ENCODE results near the gene YARS2. TPM values are rescaled to one million over a fixed set of nuclear protein-coding genes. Genes with fewer than 3 reads are reported as not detected.
A peak's percentile ranks its signal among the peaks of the same experiment; 100 is the strongest.

YARS2 gene
- total and polyA plus RNA-seq, 2 experiments from 2014 or later: 73.0 to 76.7 TPM

- no peak overlapping the region for H3K4me2 ChIP-seq
- H3K4me1 ChIP-seq (ENCODE audit: insufficient read depth): no peaks in the 10 kb centered on the region
- no peak overlapping the region for H3K4me3 ChIP-seq
- H3K36me3 ChIP-seq (ENCODE audit: insufficient read depth): peaks cover 4% of the 10 kb centered on the region; the same call in 1 of the 2 replicates
- no peaks in the 10 kb centered on the region for H3K9me2 ChIP-seq (ENCODE audit: insufficient read depth)
- H3F3A ChIP-seq (replicated peaks; ENCODE audit: low read depth): no peaks in the 10 kb centered on the region
- Mint-ChIP-seq H3K27me3 (ENCODE audit: insufficient read depth, low read depth, poor library complexity) (no peaks in the 10 kb centered on the region), H3K9me3 (no peaks in the 10 kb centered on the region), H3K4me1 (no peaks in the 10 kb centered on the region), H3K36me3 (ENCODE audit: low read depth) (peaks cover 7% of the 10 kb centered on the region), H3K4me3 (no peak overlapping the region), H3K27ac (no peak overlapping the region)
- TF ChIP-seq JUNB (IDR thresholded peaks at IDR 0.05; ENCODE audit: unreplicated experiment) (no peak), ZNF114 (CRISPR knock-in tag; IDR thresholded peaks at IDR 0.05) (no peak), ZNF462 (CRISPR knock-in tag; IDR thresholded peaks at IDR 0.05) (no peak), CTCF (conservative IDR thresholded peaks at IDR 0.05; ENCODE audit: low read depth in 2 of 2) (no peak), NANOG (IDR thresholded peaks at IDR 0.05; ENCODE audit: borderline replicate concordance) (no peak), POLR2AphosphoS5 (IDR thresholded peaks at IDR 0.05; ENCODE audit: low read depth) (no peak), CREB1 (CRISPR knock-in tag; IDR thresholded peaks at IDR 0.05; ENCODE audit: low read depth) (no peak), STAT1 (IDR thresholded peaks at IDR 0.05; ENCODE audit: unreplicated experiment) (no peak), EZH2phosphoT487 (IDR thresholded peaks at IDR 0.05; ENCODE audit: unreplicated experiment) (no peak), ZNF331 (CRISPR knock-in tag; IDR thresholded peaks at IDR 0.05; ENCODE audit: low read depth) (no peak), ETS1 (IDR thresholded peaks at IDR 0.05) (no peak), REST (IDR thresholded peaks at IDR 0.05; ENCODE audit: unreplicated experiment) (no peak), EZH2 (IDR thresholded peaks at IDR 0.05; ENCODE audit: low read depth, unreplicated experiment) (no peak)
- H3K79me2 ChIP-seq (replicated peaks; ENCODE audit: insufficient read depth): no peaks in the 10 kb centered on the region; the same call in 1 of the 2 replicates
- DNase-seq (ENCODE audit: low spot score) (no peak), ATAC-seq (no peak)
- no peaks in the 10 kb centered on the region for H4K20me1 ChIP-seq (replicated peaks; ENCODE audit: insufficient read depth)
- H3K27ac ChIP-seq (ENCODE audit: low read depth): peak overlapping the region; percentile 34; the same call in 1 of the 2 replicates
- H2AFZ ChIP-seq: no peak overlapping the region
- H3K27me3 ChIP-seq (ENCODE audit: insufficient read depth): no peaks in the 10 kb centered on the region
Observed at GRCh38 chr12:32706335-32707024, 49.2 kb downstream of the YARS2 start.
